Keratinocyte (primary cell): ENCODE data around the gene FGF7.

ENCODE experiments used
- EZH2 ChIP-seq: IDR thresholded peaks from one replicate; pipeline ENCODE4 v1.6.1; 2012; ENCODE audit warnings: inconsistent platforms, mild to moderate bottlenecking, low read length, moderate library complexity
- TF ChIP-seq, protein P1 (sequence below), 3 experiments: IDR thresholded peaks in 1 of 3; conservative IDR thresholded peaks in 1 of 3; optimal IDR thresholded peaks in 1 of 3; 2 replicates in 2 of 3; 3 replicates in 1 of 3; pipeline versions ENCODE3 to v1.5.1; 2011; ENCODE audit warnings: low read length in 3 of 3, mild to moderate bottlenecking in 3 of 3, moderate library complexity in 2 of 3, control low read depth in 1 of 3, inconsistent platforms in 1 of 3; ENCODE audit not compliant: insufficient read depth in 2 of 3; ENCODE audit errors: extremely low read depth in 1 of 3

GRCh38 chr15:49506341-49506740 is 83.3 kb downstream of the FGF7 start:
- TF ChIP-seq, protein P1, sequence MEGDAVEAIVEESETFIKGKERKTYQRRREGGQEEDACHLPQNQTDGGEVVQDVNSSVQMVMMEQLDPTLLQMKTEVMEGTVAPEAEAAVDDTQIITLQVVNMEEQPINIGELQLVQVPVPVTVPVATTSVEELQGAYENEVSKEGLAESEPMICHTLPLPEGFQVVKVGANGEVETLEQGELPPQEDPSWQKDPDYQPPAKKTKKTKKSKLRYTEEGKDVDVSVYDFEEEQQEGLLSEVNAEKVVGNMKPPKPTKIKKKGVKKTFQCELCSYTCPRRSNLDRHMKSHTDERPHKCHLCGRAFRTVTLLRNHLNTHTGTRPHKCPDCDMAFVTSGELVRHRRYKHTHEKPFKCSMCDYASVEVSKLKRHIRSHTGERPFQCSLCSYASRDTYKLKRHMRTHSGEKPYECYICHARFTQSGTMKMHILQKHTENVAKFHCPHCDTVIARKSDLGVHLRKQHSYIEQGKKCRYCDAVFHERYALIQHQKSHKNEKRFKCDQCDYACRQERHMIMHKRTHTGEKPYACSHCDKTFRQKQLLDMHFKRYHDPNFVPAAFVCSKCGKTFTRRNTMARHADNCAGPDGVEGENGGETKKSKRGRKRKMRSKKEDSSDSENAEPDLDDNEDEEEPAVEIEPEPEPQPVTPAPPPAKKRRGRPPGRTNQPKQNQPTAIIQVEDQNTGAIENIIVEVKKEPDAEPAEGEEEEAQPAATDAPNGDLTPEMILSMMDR (optimal IDR thresholded peaks at IDR 0.05 in 1 of 3, IDR thresholded peaks at IDR 0.05 in 1 of 3, conservative IDR thresholded peaks at IDR 0.05 in 1 of 3; ENCODE audit: extremely low read depth in 1 of 3, insufficient read depth in 2 of 3, low read length in 3 of 3) = no peak
- no peak for TF ChIP-seq EZH2
